PC-3 (cell line): ENCODE measurements around the gene TMEM156. TPM values are rescaled to one million over a fixed set of nuclear protein-coding genes. Genes with fewer than 3 reads are reported as not detected.

Source experiments
- ATAC-seq: fragments of 200-7000 bp; cut with Tn5 transposase; 2 replicates; pipeline ENCODE4 v1.9.1; 2020; ENCODE audit warnings: mild to moderate bottlenecking, moderate library complexity
- BruUV-seq: library from RNA; stranded (reverse); fragments of 400-500 nt; replicated peaks from 2 replicates; lab custom pipeline; 2021; lab: Mats Ljungman, UMichigan
- CTCF ChIA-PET: fragments of 300-600 bp; sonication (Branson Sonifier 250); formaldehyde crosslinking; loops from one replicate; lab custom pipeline; 2022; ENCODE audit warnings: antibody characterized with exemption; lab: Charles Lee
- POLR2A ChIA-PET: fragments of 300-600 bp; sonication (Branson Sonifier 250); formaldehyde crosslinking; loops from one replicate; lab custom pipeline; 2022; ENCODE audit warnings: antibody characterized with exemption; ENCODE audit not compliant: unreplicated experiment; lab: Charles Lee
- DNase-seq: peaks from one replicate; pipeline ENCODE4 v3.0.0-alpha.2; 2015
- H2AFZ ChIP-seq: fragments of 300-600 bp; sonication (generic); 2 replicates; pipeline ENCODE4 v1.6.0; 2016; ENCODE audit warnings: antibody characterized with exemption, low read length
- H3F3A ChIP-seq: fragments of 300-600 bp; sonication (generic); one replicate; pipeline ENCODE4 v1.6.0; 2017; ENCODE audit warnings: antibody characterized with exemption, low read length, control low read depth, mild to moderate bottlenecking; ENCODE audit not compliant: unreplicated experiment
- H3K27ac ChIP-seq: fragments of 300-600 bp; sonication (generic); 2 replicates; pipeline ENCODE4 v1.5.1; 2016; ENCODE audit warnings: mild to moderate bottlenecking, low read length
- H3K27me3 ChIP-seq: fragments of 300-600 bp; sonication (generic); 2 replicates; pipeline ENCODE4 v1.6.1; 2016; ENCODE audit warnings: low read length, mixed read lengths
- H3K36me3 ChIP-seq: fragments of 300-600 bp; sonication (generic); 2 replicates; pipeline ENCODE4 v1.6.1; 2016; ENCODE audit warnings: low read depth, mixed run types, low read length, mixed read lengths
- H3K4me1 ChIP-seq: fragments of 300-600 bp; sonication (generic); 2 replicates; pipeline ENCODE4 v1.5.1; 2016; ENCODE audit warnings: low read length; ENCODE audit not compliant: insufficient read depth
- H3K4me2 ChIP-seq: fragments of 300-600 bp; sonication (generic); 2 replicates; pipeline ENCODE4 v1.6.0; 2016; ENCODE audit warnings: low read length
- H3K4me3 ChIP-seq: fragments of 300-600 bp; sonication (generic); 2 replicates; pipeline ENCODE4 v1.5.1; 2016; ENCODE audit warnings: mild to moderate bottlenecking, low read length, mixed read lengths
- H3K79me2 ChIP-seq: fragments of 300-600 bp; sonication (generic); 2 replicates; pipeline ENCODE4 v1.6.1; 2017; ENCODE audit warnings: low read length, mixed read lengths
- H3K9ac ChIP-seq: fragments of 300-600 bp; sonication (generic); 2 replicates; pipeline ENCODE4 v1.6.0; 2016; ENCODE audit warnings: mild to moderate bottlenecking, low read length
- H3K9me2 ChIP-seq: fragments of 300-600 bp; sonication (generic); replicated peaks from 2 replicates; pipeline ENCODE4 v1.6.1; 2016; ENCODE audit warnings: mixed run types, low read length, mixed read lengths
- H3K9me3 ChIP-seq: fragments of 300-600 bp; sonication (generic); 2 replicates; pipeline ENCODE4 v1.6.1; 2016; ENCODE audit warnings: low read length, mixed read lengths
- H4K20me1 ChIP-seq: fragments of 300-600 bp; sonication (generic); 2 replicates; pipeline ENCODE4 v1.6.1; 2016; ENCODE audit warnings: low read length, mixed read lengths
- EZH2 ChIP-seq: fragments of 300-600 bp; sonication (generic); IDR thresholded peaks from one replicate; pipeline ENCODE4 v1.6.1; 2017; ENCODE audit warnings: antibody characterized with exemption, mild to moderate bottlenecking, low read length; ENCODE audit not compliant: unreplicated experiment
- EZH2phosphoT487 ChIP-seq: fragments of 300-600 bp; sonication (generic); IDR thresholded peaks from 2 replicates; pipeline ENCODE4 v1.6.1; 2018; ENCODE audit warnings: mild to moderate bottlenecking, antibody characterized with exemption, low read length, borderline replicate concordance
- intact Hi-C: fragments of 100-400 bp; cut with micrococcal nuclease; formaldehyde crosslinking; loops from 2 replicates; pipeline ENCODE4 v1.9.0; 2023
- total RNA-seq: library from RNA; depleted of rRNA; stranded (reverse); fragments of >200 nt; gene quantifications from 2 replicates; pipeline ENCODE4 v1.2.3, GENCODE V29; 2014
- TF ChIP-seq, protein P1 (sequence below): fragments of 300-600 bp; sonication (generic); conservative IDR thresholded peaks from 2 replicates; pipeline ENCODE4 v1.5.1; 2017; ENCODE audit warnings: antibody characterized with exemption, low read depth, mild to moderate bottlenecking, low read length

TMEM156 gene
- total RNA-seq, 1 experiment from 2014 or later: 41.5 TPM

DNA sequence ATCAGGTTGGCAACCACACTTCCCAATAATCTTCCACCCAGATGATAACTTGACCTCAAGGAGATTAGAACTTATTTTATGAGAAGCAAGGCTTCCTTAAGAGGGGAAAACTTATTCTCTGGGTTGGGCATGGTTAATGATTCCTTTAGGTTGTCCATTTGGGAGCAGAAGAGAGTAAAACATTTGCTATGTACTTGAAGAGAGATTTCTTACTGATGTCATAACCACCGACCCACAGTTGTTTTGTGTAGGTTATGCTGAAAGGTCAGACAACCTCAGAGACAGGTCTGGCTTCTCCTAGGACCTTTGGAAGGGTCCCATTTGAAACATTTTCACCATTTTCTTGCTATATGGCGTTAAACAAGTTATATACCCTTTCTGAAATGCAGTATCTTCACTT is 108.5 kb downstream of the TMEM156 start:
- no peak overlapping the region for H3K4me3 ChIP-seq
- H2AFZ ChIP-seq: no peak overlapping the region
- no peaks in the 10 kb centered on the region for H3K79me2 ChIP-seq
- H3K4me1 ChIP-seq: no peaks in the 10 kb centered on the region
- H3K27me3 ChIP-seq: no peaks in the 10 kb centered on the region
- no peak for ATAC-seq
- no peak overlapping the region for H3K4me2 ChIP-seq
- ChIA-PET POLR2A (no interaction called here), CTCF (interaction anchor here (0.8 kb wide), 1 partner anchor 164 kb away, joined by 3 read pairs; no protein-coding TSS in a partner anchor)
- TF ChIP-seq, protein P1, sequence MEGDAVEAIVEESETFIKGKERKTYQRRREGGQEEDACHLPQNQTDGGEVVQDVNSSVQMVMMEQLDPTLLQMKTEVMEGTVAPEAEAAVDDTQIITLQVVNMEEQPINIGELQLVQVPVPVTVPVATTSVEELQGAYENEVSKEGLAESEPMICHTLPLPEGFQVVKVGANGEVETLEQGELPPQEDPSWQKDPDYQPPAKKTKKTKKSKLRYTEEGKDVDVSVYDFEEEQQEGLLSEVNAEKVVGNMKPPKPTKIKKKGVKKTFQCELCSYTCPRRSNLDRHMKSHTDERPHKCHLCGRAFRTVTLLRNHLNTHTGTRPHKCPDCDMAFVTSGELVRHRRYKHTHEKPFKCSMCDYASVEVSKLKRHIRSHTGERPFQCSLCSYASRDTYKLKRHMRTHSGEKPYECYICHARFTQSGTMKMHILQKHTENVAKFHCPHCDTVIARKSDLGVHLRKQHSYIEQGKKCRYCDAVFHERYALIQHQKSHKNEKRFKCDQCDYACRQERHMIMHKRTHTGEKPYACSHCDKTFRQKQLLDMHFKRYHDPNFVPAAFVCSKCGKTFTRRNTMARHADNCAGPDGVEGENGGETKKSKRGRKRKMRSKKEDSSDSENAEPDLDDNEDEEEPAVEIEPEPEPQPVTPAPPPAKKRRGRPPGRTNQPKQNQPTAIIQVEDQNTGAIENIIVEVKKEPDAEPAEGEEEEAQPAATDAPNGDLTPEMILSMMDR: no peak
- TF ChIP-seq EZH2phosphoT487 (no peak), EZH2 (no peak)
- H3F3A ChIP-seq: no peaks in the 10 kb centered on the region
- H3K9me2 ChIP-seq: no peaks in the 10 kb centered on the region
- H3K27ac ChIP-seq: no peak overlapping the region
- intact Hi-C loops: no loop called here
- no peak for DNase-seq
- H3K36me3 ChIP-seq: no peaks in the 10 kb centered on the region
- H3K9me3 ChIP-seq: no peaks in the 10 kb centered on the region
- BruUV-seq: no TSS peak
- H4K20me1 ChIP-seq: no peaks in the 10 kb centered on the region
- H3K9ac ChIP-seq: no peak overlapping the region

DNA sequence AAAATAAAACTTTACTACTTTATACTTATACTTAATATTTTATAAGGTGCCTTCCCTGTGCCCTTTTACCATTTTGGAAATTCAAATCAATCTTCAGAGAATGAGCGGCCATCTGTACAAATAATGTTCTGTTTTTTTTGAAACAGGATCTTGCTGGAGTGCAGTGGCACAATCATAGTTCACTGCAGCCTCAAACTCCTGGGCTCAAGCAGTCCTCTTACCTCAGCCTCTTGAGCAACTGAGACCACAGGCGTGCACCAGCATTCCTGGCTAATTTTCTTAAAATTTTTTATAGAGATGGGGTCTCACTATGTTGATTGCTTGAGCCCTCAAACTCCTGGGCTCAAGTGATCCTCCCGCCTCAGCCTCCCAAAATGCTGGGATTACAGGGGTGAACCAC is 111.1 kb downstream of the TMEM156 start:
- no peak overlapping the region for H3K4me2 ChIP-seq
- no peaks in the 10 kb centered on the region for H3K9me2 ChIP-seq
- H3F3A ChIP-seq: no peaks in the 10 kb centered on the region
- no peaks in the 10 kb centered on the region for H4K20me1 ChIP-seq
- H3K27ac ChIP-seq: no peak overlapping the region
- H3K4me1 ChIP-seq: no peaks in the 10 kb centered on the region
- ChIA-PET POLR2A (no interaction called here), CTCF (no interaction called here)
- intact Hi-C loops: no loop called here
- H3K27me3 ChIP-seq: no peaks in the 10 kb centered on the region
- DNase-seq (no peak), ATAC-seq (no peak)
- no peak overlapping the region for H2AFZ ChIP-seq
- TF ChIP-seq, protein P1: no peak
- TF ChIP-seq EZH2phosphoT487 (no peak), EZH2 (no peak)
- H3K36me3 ChIP-seq: no peaks in the 10 kb centered on the region
- no TSS peak for BruUV-seq
- H3K79me2 ChIP-seq: no peaks in the 10 kb centered on the region
- H3K4me3 ChIP-seq: no peak overlapping the region
- H3K9me3 ChIP-seq: no peaks in the 10 kb centered on the region
- H3K9ac ChIP-seq: no peak overlapping the region

DNA sequence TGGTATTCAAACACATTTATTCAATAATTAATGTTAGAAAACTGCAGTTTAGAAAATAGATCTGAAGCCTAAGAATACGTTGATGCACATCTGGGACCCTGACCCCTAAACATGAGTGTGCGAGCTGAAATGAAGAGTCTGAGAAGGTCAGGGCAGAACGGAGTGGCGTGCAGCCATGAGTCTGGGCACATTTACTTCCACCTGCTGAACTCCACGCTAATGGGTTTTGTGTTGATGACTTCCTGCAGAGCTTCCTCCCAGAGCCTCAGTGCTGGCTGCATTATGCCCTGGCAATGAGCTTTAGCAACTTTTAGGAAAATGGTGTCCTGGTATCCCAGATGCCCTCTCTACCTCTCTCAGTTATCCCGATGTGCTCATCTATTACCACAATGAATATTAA is 111.5 kb downstream of the TMEM156 start:
- Histone ChIP-seq H2AFZ (no peak overlapping the region), H3K4me2 (no peak overlapping the region), H3K36me3 (no peaks in the 10 kb centered on the region), H3K4me1 (no peaks in the 10 kb centered on the region), H3F3A (no peaks in the 10 kb centered on the region), H3K9ac (no peak overlapping the region), H3K4me3 (no peak overlapping the region), H3K27me3 (no peaks in the 10 kb centered on the region), H3K9me3 (no peaks in the 10 kb centered on the region), H3K27ac (no peak overlapping the region), H3K9me2 (no peaks in the 10 kb centered on the region), H4K20me1 (no peaks in the 10 kb centered on the region), H3K79me2 (no peaks in the 10 kb centered on the region)
- POLR2A ChIA-PET: no interaction called here
- no peak for DNase-seq
- no TSS peak for BruUV-seq
- CTCF ChIA-PET: no interaction called here
- intact Hi-C loops: no loop called here
- no peak for TF ChIP-seq EZH2
- no peak for TF ChIP-seq EZH2phosphoT487
- TF ChIP-seq, protein P1: no peak
- ATAC-seq: no peak
